Measurements from ENCODE around the gene PDE8A. TPM values are rescaled to one million over a fixed set of nuclear protein-coding genes. Genes with fewer than 3 reads are reported as not detected.

PDE8A gene
- total RNA-seq, 2 donors from 2014 or later = 19.2 to 23.2 TPM

DNA sequence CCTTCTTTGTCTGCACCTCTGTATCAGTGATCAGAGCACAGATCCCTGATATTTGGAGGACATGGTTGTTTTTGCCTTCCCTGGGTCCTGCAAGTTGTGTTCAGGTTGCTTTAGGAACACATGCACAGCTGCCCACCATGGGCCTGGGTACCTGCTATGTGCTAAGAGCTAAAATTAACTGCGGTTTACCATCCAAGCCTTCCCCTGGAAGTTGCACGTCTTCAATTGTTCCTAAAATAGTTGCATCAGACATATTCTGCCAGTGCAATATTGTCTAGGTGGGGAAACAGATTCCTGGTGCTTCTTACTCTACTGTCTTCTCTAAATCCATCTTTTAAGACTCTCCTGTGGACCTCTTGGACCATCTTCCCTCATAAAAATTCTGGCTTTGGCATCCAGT is 80.9 kb downstream of the PDE8A start:
- Histone ChIP-seq H3K36me3 (peaks cover under 1% of the 10 kb centered on the region), H3K4me3 (no peak overlapping the region), H3K27me3 (no peaks in the 10 kb centered on the region), H3K4me1 (peaks cover 0 to 18% of the 10 kb centered on the region in 2 donors), H3K27ac (no peak overlapping the region), H3K9me3 (peaks cover 0 to 10% of the 10 kb centered on the region in 2 donors)
- TF ChIP-seq, protein P1, sequence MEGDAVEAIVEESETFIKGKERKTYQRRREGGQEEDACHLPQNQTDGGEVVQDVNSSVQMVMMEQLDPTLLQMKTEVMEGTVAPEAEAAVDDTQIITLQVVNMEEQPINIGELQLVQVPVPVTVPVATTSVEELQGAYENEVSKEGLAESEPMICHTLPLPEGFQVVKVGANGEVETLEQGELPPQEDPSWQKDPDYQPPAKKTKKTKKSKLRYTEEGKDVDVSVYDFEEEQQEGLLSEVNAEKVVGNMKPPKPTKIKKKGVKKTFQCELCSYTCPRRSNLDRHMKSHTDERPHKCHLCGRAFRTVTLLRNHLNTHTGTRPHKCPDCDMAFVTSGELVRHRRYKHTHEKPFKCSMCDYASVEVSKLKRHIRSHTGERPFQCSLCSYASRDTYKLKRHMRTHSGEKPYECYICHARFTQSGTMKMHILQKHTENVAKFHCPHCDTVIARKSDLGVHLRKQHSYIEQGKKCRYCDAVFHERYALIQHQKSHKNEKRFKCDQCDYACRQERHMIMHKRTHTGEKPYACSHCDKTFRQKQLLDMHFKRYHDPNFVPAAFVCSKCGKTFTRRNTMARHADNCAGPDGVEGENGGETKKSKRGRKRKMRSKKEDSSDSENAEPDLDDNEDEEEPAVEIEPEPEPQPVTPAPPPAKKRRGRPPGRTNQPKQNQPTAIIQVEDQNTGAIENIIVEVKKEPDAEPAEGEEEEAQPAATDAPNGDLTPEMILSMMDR (IDR thresholded peaks at IDR 0.05) = no peak
- DNase-seq (ENCODE audit: low spot score) = no peak

GRCh38 chr15:85063088-85063487 is 81.4 kb downstream of the PDE8A start:
- TF ChIP-seq, protein P1 (IDR thresholded peaks at IDR 0.05) = no peak
- Histone ChIP-seq H3K4me3 (no peak overlapping the region), H3K36me3 (peaks cover 6% of the 10 kb centered on the region), H3K27me3 (no peaks in the 10 kb centered on the region), H3K4me1 (peaks cover 0 to 18% of the 10 kb centered on the region in 2 donors), H3K9me3 (peaks cover 0 to 10% of the 10 kb centered on the region in 2 donors), H3K27ac (no peak overlapping the region)
- DNase-seq (ENCODE audit: low spot score) = no peak

DNA sequence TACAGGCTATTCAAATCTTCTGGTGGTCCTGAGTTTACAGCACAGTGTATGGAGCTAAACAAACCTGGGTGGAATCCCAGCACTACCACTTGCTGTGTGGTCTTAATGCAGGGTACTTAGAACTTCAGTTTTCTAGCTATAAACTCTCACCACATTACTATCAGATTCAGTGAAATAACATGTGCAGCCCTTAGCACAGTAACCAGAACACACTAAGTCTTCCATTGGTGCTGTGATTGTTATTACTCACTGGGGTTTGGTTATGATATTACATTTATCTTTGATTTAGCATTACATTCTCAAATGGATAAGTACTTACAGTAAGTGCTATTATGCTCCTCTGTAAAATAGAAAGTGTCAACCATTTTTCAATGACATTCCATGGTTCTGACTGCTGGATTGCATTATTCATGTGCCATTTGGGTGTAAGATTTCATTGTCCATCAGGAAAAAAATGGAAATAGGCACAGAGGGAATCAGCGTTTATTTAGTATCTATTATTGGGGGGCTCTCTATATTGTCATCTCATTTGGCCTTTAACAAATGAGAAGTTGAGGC is 81.9 kb downstream of the PDE8A start:
- H3K27me3 ChIP-seq = no peaks in the 10 kb centered on the region
- TF ChIP-seq, protein P1 (IDR thresholded peaks at IDR 0.05) = no peak
- no peak overlapping the region for H3K27ac ChIP-seq
- H3K36me3 ChIP-seq = peaks cover 8% of the 10 kb centered on the region
- no peak for DNase-seq (ENCODE audit: low spot score)
- H3K9me3 ChIP-seq = peaks cover 0 to 10% of the 10 kb centered on the region in 2 donors
- no peak overlapping the region for H3K4me3 ChIP-seq
- H3K4me1 ChIP-seq = peaks cover 0 to 18% of the 10 kb centered on the region in 2 donors

- Histone ChIP-seq H3K4me3 (no peak overlapping the region), H3K27ac (no peak overlapping the region), H3K9me3 (peaks cover 0 to 6% of the 10 kb centered on the region in 2 donors), H3K36me3 (peaks cover 8% of the 10 kb centered on the region), H3K27me3 (no peaks in the 10 kb centered on the region), H3K4me1 (peaks cover 0 to 18% of the 10 kb centered on the region in 2 donors)
- TF ChIP-seq, protein P1 (IDR thresholded peaks at IDR 0.05) = no peak
- DNase-seq (ENCODE audit: low spot score) = no peak
These were observed 83.1 kb downstream of the PDE8A start for GRCh38 chr15:85064710-85065109.

DNA sequence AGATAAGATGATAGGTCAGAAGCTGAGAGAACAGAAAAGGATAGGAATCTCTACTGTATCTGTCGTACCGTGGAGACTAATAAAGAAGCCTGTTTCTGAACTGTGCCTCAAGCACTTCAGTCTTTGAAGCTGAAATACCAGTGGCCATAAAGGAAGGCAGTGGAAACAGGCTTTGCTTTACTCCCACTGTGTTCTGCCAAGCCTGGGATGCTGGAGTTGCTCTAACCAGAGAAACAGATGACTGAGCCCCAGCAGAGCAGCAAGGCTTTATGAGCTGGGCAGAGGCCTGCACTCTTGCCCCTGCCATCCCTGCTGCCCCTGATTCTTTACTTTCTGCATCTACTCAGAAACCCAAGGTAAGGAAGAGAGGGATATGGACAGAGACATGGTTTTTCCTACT is 89.4 kb downstream of the PDE8A start:
- TF ChIP-seq, protein P1 (IDR thresholded peaks at IDR 0.05) = no peak
- Histone ChIP-seq H3K27ac (no peak overlapping the region), H3K9me3 (no peaks in the 10 kb centered on the region), H3K4me1 (no peaks in the 10 kb centered on the region), H3K27me3 (no peaks in the 10 kb centered on the region), H3K36me3 (peaks cover 8% of the 10 kb centered on the region), H3K4me3 (no peak overlapping the region)
- no peak for DNase-seq (ENCODE audit: low spot score)

GRCh38 chr15:85071504-85071903 is 89.8 kb downstream of the PDE8A start:
- Histone ChIP-seq H3K27ac (no peak overlapping the region), H3K36me3 (peaks cover 8% of the 10 kb centered on the region), H3K9me3 (no peaks in the 10 kb centered on the region), H3K4me1 (no peaks in the 10 kb centered on the region), H3K4me3 (no peak overlapping the region), H3K27me3 (no peaks in the 10 kb centered on the region)
- no peak for DNase-seq (ENCODE audit: low spot score)
- TF ChIP-seq, protein P1 (IDR thresholded peaks at IDR 0.05) = no peak
